Keratinocyte (primary cell): ENCODE results near the gene ZMYM2. TPM values are rescaled to one million over a fixed set of nuclear protein-coding genes. Genes with fewer than 3 reads are reported as not detected.

Source experiments
- DNase-seq: peaks from one replicate; pipeline ENCODE4 v3.0.0-alpha.2; 2011; ENCODE audit warnings: low read depth, missing footprints, low spot score
- FAIRE-seq: peaks from 2 replicates; lab custom pipeline; 2011; peaks lifted over from hg19 to GRCh38; lab: Jason Lieb, UNC
- H2AFZ ChIP-seq: 2 replicates; pipeline ENCODE4 v1.6.0; 2012; ENCODE audit warnings: low read length, control low read depth, inconsistent platforms; ENCODE audit not compliant: control insufficient read depth
- H3K27ac ChIP-seq: 2 replicates; pipeline ENCODE4 v1.5.1; 2011; ENCODE audit warnings: low read length; ENCODE audit not compliant: control insufficient read depth, insufficient read depth
- H3K27me3 ChIP-seq: 3 replicates; pipeline ENCODE4 v1.6.0; 2011; ENCODE audit warnings: low read length; ENCODE audit not compliant: control insufficient read depth, insufficient read depth; ENCODE audit errors: extremely low read depth
- H3K36me3 ChIP-seq, 2 experiments: 2 replicates in 1 of 2; 3 replicates in 1 of 2; pipeline ENCODE4 v1.5.1; 2011; ENCODE audit warnings: low read length in 2 of 2, mild to moderate bottlenecking in 1 of 2; ENCODE audit not compliant: control insufficient read depth in 2 of 2, insufficient read depth in 2 of 2; ENCODE audit errors: extremely low read depth in 1 of 2
- H3K4me1 ChIP-seq: 3 replicates; pipeline ENCODE4 v1.5.1; 2011; ENCODE audit warnings: low read length; ENCODE audit not compliant: control insufficient read depth, insufficient read depth; ENCODE audit errors: extremely low read depth
- H3K4me2 ChIP-seq: 3 replicates; pipeline ENCODE4 v1.6.0; 2011; ENCODE audit warnings: low read depth, low read length; ENCODE audit not compliant: control insufficient read depth, insufficient read depth; ENCODE audit errors: extremely low read depth
- H3K4me3 ChIP-seq, 3 experiments: fragments of 200-600 bp in 1 of 3; sonication (generic) in 1 of 3; 2 replicates in 2 of 3; 3 replicates in 1 of 3; pipeline ENCODE4 v1.5.1; 2011 to 2016; ENCODE audit warnings: low read length in 3 of 3, mild to moderate bottlenecking in 3 of 3, control low read depth in 2 of 3, inconsistent platforms in 1 of 3, low read depth in 1 of 3, mixed read lengths in 1 of 3, mixed run types in 1 of 3, moderate library complexity in 1 of 3; ENCODE audit not compliant: control insufficient read depth in 2 of 3, insufficient read depth in 2 of 3; ENCODE audit errors: extremely low read depth in 1 of 3
- H3K79me2 ChIP-seq: 2 replicates; pipeline ENCODE4 v1.6.0; 2012; ENCODE audit warnings: low read length; ENCODE audit not compliant: control insufficient read depth, insufficient read depth
- H3K9ac ChIP-seq: 3 replicates; pipeline ENCODE4 v1.6.0; 2011; ENCODE audit warnings: low read length; ENCODE audit not compliant: control insufficient read depth, insufficient read depth; ENCODE audit errors: extremely low read depth
- H3K9me1 ChIP-seq: 3 replicates; pipeline ENCODE4 v1.6.0; 2011; ENCODE audit warnings: low read length; ENCODE audit not compliant: control insufficient read depth, insufficient read depth; ENCODE audit errors: extremely low read depth
- H3K9me3 ChIP-seq: 2 replicates; pipeline ENCODE4 v1.5.1; 2012; ENCODE audit warnings: low read depth, low read length; ENCODE audit not compliant: control insufficient read depth
- H4K20me1 ChIP-seq: 3 replicates; pipeline ENCODE4 v1.6.0; 2011; ENCODE audit warnings: low read length; ENCODE audit not compliant: control insufficient read depth, insufficient read depth; ENCODE audit errors: extremely low read depth
- CTCF ChIP-seq, 3 experiments: IDR thresholded peaks in 1 of 3; conservative IDR thresholded peaks in 1 of 3; optimal IDR thresholded peaks in 1 of 3; 2 replicates in 2 of 3; 3 replicates in 1 of 3; pipeline versions ENCODE3 to v1.5.1; 2011; ENCODE audit warnings: low read length in 3 of 3, mild to moderate bottlenecking in 3 of 3, moderate library complexity in 2 of 3, control low read depth in 1 of 3, inconsistent platforms in 1 of 3; ENCODE audit not compliant: insufficient read depth in 2 of 3; ENCODE audit errors: extremely low read depth in 1 of 3
- EZH2 ChIP-seq: IDR thresholded peaks from one replicate; pipeline ENCODE4 v1.6.1; 2012; ENCODE audit warnings: inconsistent platforms, mild to moderate bottlenecking, low read length, moderate library complexity
- dilution Hi-C: fragments of 300-500 bp; cut with MboI; formaldehyde crosslinking; loops from one replicate; pipeline ENCODE4 v1.7.0; 2020; ENCODE audit warnings: low sequenced_read_pairs; ENCODE audit not compliant: extremely low pct_ligation_motif_present
- polyA plus RNA-seq, 5 experiments: library from polyadenylated mRNA; depleted of rRNA in 3 of 5; stranded (reverse) in 3 of 5; stranded (forward) in 1 of 5; unstranded in 1 of 5; fragments of >200 nt; gene quantifications; 1 replicate in 1 of 5; 2 replicates in 3 of 5; 3 replicates in 1 of 5; pipeline versions ENCODE4 v1.2.1 to v1.2.3, GENCODE V29; 2011 to 2012; ENCODE audit warnings: missing spikeins in 2 of 5, low read depth in 1 of 5, low replicate concordance in 1 of 5

ZMYM2 gene
- polyA plus RNA-seq, 1 donor (not counting 4 experiments of a cell fraction or from before 2014, with no cell fraction given), result 51.3 TPM

GRCh38 chr13:20053016-20053415, 94.5 kb downstream of the ZMYM2 start:
- H3K9me1 ChIP-seq, result no peaks in the 10 kb centered on the region
- dilution Hi-C loops, result no loop called here
- no peak overlapping the region for H3K4me2 ChIP-seq
- H3K27me3 ChIP-seq, result no peaks in the 10 kb centered on the region
- no peak overlapping the region for H3K9ac ChIP-seq
- FAIRE-seq, result no peak
- no peaks in the 10 kb centered on the region for H3K79me2 ChIP-seq
- H3K9me3 ChIP-seq, result no peaks in the 10 kb centered on the region
- H4K20me1 ChIP-seq, result no peaks in the 10 kb centered on the region
- no peak overlapping the region for H3K27ac ChIP-seq
- H2AFZ ChIP-seq, result no peak overlapping the region
- TF ChIP-seq CTCF (optimal IDR thresholded peaks at IDR 0.05 in 1 of 3, IDR thresholded peaks at IDR 0.05 in 1 of 3, conservative IDR thresholded peaks at IDR 0.05 in 1 of 3; ENCODE audit: extremely low read depth in 1 of 3, insufficient read depth in 2 of 3, low read length in 3 of 3), result no peak
- peaks cover 9 to 11% of the 10 kb centered on the region in 2 experiments for H3K36me3 ChIP-seq
- H3K4me3 ChIP-seq, result no peak overlapping the region
- DNase-seq, result no peak
- H3K4me1 ChIP-seq, result no peaks in the 10 kb centered on the region

GRCh38 chr13:20053891-20054290, 95.4 kb downstream of the ZMYM2 start:
- no peak overlapping the region for H2AFZ ChIP-seq
- no peaks in the 10 kb centered on the region for H3K9me1 ChIP-seq
- no peaks in the 10 kb centered on the region for H4K20me1 ChIP-seq
- no peak overlapping the region for H3K4me3 ChIP-seq
- H3K36me3 ChIP-seq, result peaks cover 11% of the 10 kb centered on the region in 2 experiments
- H3K79me2 ChIP-seq, result no peaks in the 10 kb centered on the region
- TF ChIP-seq CTCF (optimal IDR thresholded peaks at IDR 0.05 in 1 of 3, IDR thresholded peaks at IDR 0.05 in 1 of 3, conservative IDR thresholded peaks at IDR 0.05 in 1 of 3; ENCODE audit: extremely low read depth in 1 of 3, insufficient read depth in 2 of 3, low read length in 3 of 3) (no peak), EZH2 (no peak)
- dilution Hi-C loops, result no loop called here
- H3K27me3 ChIP-seq, result no peaks in the 10 kb centered on the region
- H3K9ac ChIP-seq, result no peak overlapping the region
- DNase-seq (no peak), FAIRE-seq (no peak)
- no peak overlapping the region for H3K27ac ChIP-seq
- no peaks in the 10 kb centered on the region for H3K4me1 ChIP-seq
- H3K4me2 ChIP-seq, result no peak overlapping the region
- no peaks in the 10 kb centered on the region for H3K9me3 ChIP-seq
